K562 (cell line): ENCODE measurements around the gene PITHD1. TPM values are rescaled to one million over a fixed set of nuclear protein-coding genes. Genes with fewer than 3 reads are reported as not detected.
A peak's percentile ranks its signal among the peaks of the same experiment; 100 is the strongest.

Experiments used
- CTBP1 ChIP-seq: fragments of 450-650 bp; IDR thresholded peaks from 2 replicates; pipeline ENCODE4 v1.6.1; 2016; ENCODE audit warnings: borderline replicate concordance
- EP400 ChIP-seq: fragments of 450-650 bp; IDR thresholded peaks from 2 replicates; pipeline ENCODE4 v1.6.1; 2017; ENCODE audit warnings: antibody characterized with exemption, mild to moderate bottlenecking, moderate library complexity
- FIP1L1 ChIP-seq: fragments of 200-400 bp; formaldehyde crosslinking; IDR thresholded peaks from 2 replicates; pipeline ENCODE4 v1.6.1; 2018; ENCODE audit warnings: mild to moderate bottlenecking, low read depth, low read length; ENCODE audit not compliant: poor library complexity, severe bottlenecking
- FOXP1 ChIP-seq: sonication (generic); formaldehyde crosslinking; IDR thresholded peaks from 2 replicates; pipeline ENCODE4 v1.8.0; 2022; ENCODE audit warnings: mild to moderate bottlenecking, missing genetic modification reagents
- HINFP ChIP-seq: fragments of 450-650 bp; conservative IDR thresholded peaks from 2 replicates; pipeline ENCODE4 v1.6.1; 2016; ENCODE audit warnings: missing genetic modification characterization, low read depth, mild to moderate bottlenecking, control low read depth, missing compliant biosample characterization
- HMBOX1 ChIP-seq: sonication (generic); IDR thresholded peaks from 2 replicates; pipeline ENCODE4 v1.6.1; 2016
- KAT2B ChIP-seq: IDR thresholded peaks from one replicate; pipeline ENCODE4 v1.6.1; 2012; ENCODE audit warnings: low read depth, mild to moderate bottlenecking, control low read depth, inconsistent platforms, low read length, moderate library complexity
- KAT7 ChIP-seq: sonication (generic); formaldehyde crosslinking; IDR thresholded peaks from 2 replicates; pipeline ENCODE4 v1.8.0; 2022; ENCODE audit warnings: missing genetic modification reagents, mild to moderate bottlenecking, borderline replicate concordance
- KLF13 ChIP-seq: fragments of 450-650 bp; IDR thresholded peaks from 2 replicates; pipeline ENCODE4 v1.6.1; 2016; ENCODE audit warnings: missing genetic modification characterization, low read depth, mild to moderate bottlenecking, missing compliant biosample characterization, moderate library complexity, borderline replicate concordance
- MED1 ChIP-seq: sonication (generic); formaldehyde crosslinking; IDR thresholded peaks from 2 replicates; pipeline ENCODE4 v1.8.1; 2023; ENCODE audit warnings: missing genetic modification reagents, borderline replicate concordance
- PHF20 ChIP-seq: fragments of 450-650 bp; IDR thresholded peaks from 2 replicates; pipeline ENCODE4 v1.6.1; 2018; ENCODE audit not compliant: partially characterized antibody
- POLR2H ChIP-seq: IDR thresholded peaks from 2 replicates; pipeline ENCODE4 v1.6.1; 2016; ENCODE audit warnings: missing genetic modification characterization, low read depth, mild to moderate bottlenecking, control low read depth, missing compliant biosample characterization, moderate library complexity
- RBFOX2 ChIP-seq: fragments of 200-400 bp; formaldehyde crosslinking; IDR thresholded peaks from 2 replicates; pipeline ENCODE4 v1.6.1; 2017; ENCODE audit warnings: low read depth, mild to moderate bottlenecking, low read length, moderate library complexity
- SAP30 ChIP-seq: fragments of 200-600 bp; sonication (generic); IDR thresholded peaks from 2 replicates; pipeline ENCODE4 v1.6.1; 2012; ENCODE audit warnings: borderline replicate concordance, low read depth, mild to moderate bottlenecking, moderate library complexity, low read length, control low read depth, inconsistent platforms; ENCODE audit not compliant: insufficient read depth, poor library complexity, severe bottlenecking
- SMAD1 ChIP-seq: fragments of 150-350 bp; IDR thresholded peaks from 2 replicates; pipeline ENCODE4 v1.6.1; 2014; ENCODE audit warnings: low read length, low read depth; ENCODE audit not compliant: partially characterized antibody
- SOX6 ChIP-seq: fragments of 450-650 bp; IDR thresholded peaks from 2 replicates; pipeline ENCODE4 v1.6.1; 2014; ENCODE audit warnings: mild to moderate bottlenecking
- USF1 ChIP-seq: sonication (generic); formaldehyde crosslinking; IDR thresholded peaks from 2 replicates; pipeline ENCODE4 v1.9.0; 2022; ENCODE audit warnings: mild to moderate bottlenecking, missing genetic modification reagents
- ZNF347 ChIP-seq: fragments of 450-650 bp; formaldehyde crosslinking; IDR thresholded peaks from 2 replicates; pipeline ENCODE4 v1.4.0; 2020; ENCODE audit warnings: low read depth, mild to moderate bottlenecking, moderate library complexity
- ZNF589 ChIP-seq: fragments of 200-800 bp; sonication (Bioruptor generic); IDR thresholded peaks from 2 replicates; pipeline ENCODE4 v1.6.1; 2016; ENCODE audit warnings: low read depth, missing genetic modification characterization, missing compliant biosample characterization
- ZNF644 ChIP-seq: fragments of 200-800 bp; sonication (Bioruptor generic); IDR thresholded peaks from 2 replicates; pipeline ENCODE4 v1.6.1; 2016; ENCODE audit warnings: low read depth, missing genetic modification characterization, missing compliant biosample characterization
- ZNF778 ChIP-seq: fragments of 450-650 bp; formaldehyde crosslinking; IDR thresholded peaks from 2 replicates; pipeline ENCODE4 v1.4.0; 2020; ENCODE audit warnings: mild to moderate bottlenecking, moderate library complexity
- polyA plus RNA-seq, 8 experiments: library from polyadenylated mRNA; depleted of rRNA in 4 of 8; stranded (reverse) in 5 of 8; unstranded in 3 of 8; fragments of >200 nt; fragmentation: Nextera tagmentation in 2 of 8; fragmentation: Illumina TruSeq in 1 of 8; extraction: Ambion mirVana in 2 of 8; extraction: Trizol in 1 of 8; gene quantifications; 2 replicates each; pipeline versions ENCODE4 v1.2.1 to v1.2.3, GENCODE V29; 2011 to 2014; ENCODE audit warnings: inconsistent platforms in 1 of 8, missing spikeins in 1 of 8
- total RNA-seq, 7 experiments: library from RNA; depleted of rRNA in 6 of 7; stranded (reverse); fragments of >200 nt in 6 of 7; fragmentation: Illumina TruSeq in 2 of 7; extraction: Trizol in 2 of 7; gene quantifications; 2 replicates each; pipeline versions ENCODE4 v1.2.1 to v1.2.3, GENCODE V29; 2011 to 2021; ENCODE audit warnings: low replicate concordance in 1 of 7
- TF ChIP-seq, protein P1 (sequence below): fragments of 450-650 bp; formaldehyde crosslinking; IDR thresholded peaks from 2 replicates; pipeline ENCODE4 v1.4.0; 2022; ENCODE audit warnings: missing genetic modification characterization

PITHD1 gene
- total and polyA plus RNA-seq, 9 of the 15 experiments (the other 6 are each of a cell fraction or from before 2014, with no cell fraction given) = 46.5 to 175 (median 149) TPM

GRCh38 chr1:23743287-23744152, 34.7 kb upstream of the PITHD1 start, which contains the start of gene ELOA (continued):
- TF ChIP-seq USF1 (no peak; the same call in 1 of the 2 replicates), EP400 (peak; percentile 74; the same call in 1 of the 2 replicates), RBFOX2 (peak; percentile 98), PHF20 (peak; percentile 66), SMAD1 (no peak), POLR2H (tag) (0 out of 2 replicates have a peak, but pooled peaks have one; percentile 25), ZNF589 (CRISPR knock-in tag) (0 out of 2 replicates have a peak, but pooled peaks have one; percentile 1), KAT7 (CRISPR knock-in tag) (peak; percentile 75; the same call in 1 of the 2 replicates), KAT2B (no peak), HINFP (tag) (no peak), SAP30 (peak; percentile 84), MED1 (CRISPR knock-in tag) (0 out of 2 replicates have a peak, but pooled peaks have one; percentile 60), CTBP1 (peak; percentile 78), SOX6 (no peak), FOXP1 (peak; percentile 73; the same call in 1 of the 2 replicates), ZNF347 (no peak), KLF13 (tag) (0 out of 2 replicates have a peak, but pooled peaks have one; percentile 50), HMBOX1 (no peak), FIP1L1 (peak; percentile 91), ZNF644 (tag) (no peak), ZNF778 (CRISPR knock-in tag) (no peak)
- TF ChIP-seq, protein P1, sequence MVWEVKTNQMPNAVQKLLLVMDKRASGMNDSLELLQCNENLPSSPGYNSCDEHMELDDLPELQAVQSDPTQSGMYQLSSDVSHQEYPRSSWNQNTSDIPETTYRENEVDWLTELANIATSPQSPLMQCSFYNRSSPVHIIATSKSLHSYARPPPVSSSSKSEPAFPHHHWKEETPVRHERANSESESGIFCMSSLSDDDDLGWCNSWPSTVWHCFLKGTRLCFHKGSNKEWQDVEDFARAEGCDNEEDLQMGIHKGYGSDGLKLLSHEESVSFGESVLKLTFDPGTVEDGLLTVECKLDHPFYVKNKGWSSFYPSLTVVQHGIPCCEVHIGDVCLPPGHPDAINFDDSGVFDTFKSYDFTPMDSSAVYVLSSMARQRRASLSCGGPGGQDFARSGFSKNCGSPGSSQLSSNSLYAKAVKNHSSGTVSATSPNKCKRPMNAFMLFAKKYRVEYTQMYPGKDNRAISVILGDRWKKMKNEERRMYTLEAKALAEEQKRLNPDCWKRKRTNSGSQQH = no peak
